NT2/D1 (cell line): ENCODE measurements around the gene DCAF8L2.

ENCODE experiments used
- SUZ12 ChIP-seq: IDR thresholded peaks from 2 replicates; pipeline ENCODE4 v1.6.1; 2011; ENCODE audit not compliant: insufficient read length, insufficient read depth; ENCODE audit errors: extremely low read depth
- YY1 ChIP-seq: IDR thresholded peaks from 2 replicates; pipeline ENCODE4 v1.6.1; 2011; ENCODE audit not compliant: insufficient read length, insufficient read depth
- ZNF274 ChIP-seq: IDR thresholded peaks from 2 replicates; pipeline ENCODE4 v1.6.1; 2011; ENCODE audit warnings: mild to moderate bottlenecking, low read depth, low read length

GRCh38 chrX:27548624-27549023, 41.5 kb upstream of the DCAF8L2 start:
- TF ChIP-seq YY1 (no peak), ZNF274 (no peak), SUZ12 (no peak)
